Activated naive CD4-positive, alpha-beta T cell treated with anti-CD3 and anti-CD28 coated beads, Interleukin-2, amount 50 U/mL, for 24 hours (primary cell): Measurements from ENCODE around the gene RASA3.
A peak's percentile ranks its signal among the peaks of the same experiment; 100 is the strongest.
"Not testable (repeated sequence)": the region's sequence is repeated elsewhere in the genome, so short reads cannot be mapped to it uniquely, and the experiment has no call there.

ENCODE experiments used
- H3K27ac Mint-ChIP-seq: one replicate; pipeline ENCODE4 v1.8.0; 2021; ENCODE audit warnings: mild to moderate bottlenecking, mixed read lengths
- H3K27me3 Mint-ChIP-seq: one replicate; pipeline ENCODE4 v1.8.0; 2021; ENCODE audit warnings: mixed read lengths
- H3K36me3 Mint-ChIP-seq: one replicate; pipeline ENCODE4 v1.8.0; 2021; ENCODE audit warnings: mixed read lengths
- H3K4me1 Mint-ChIP-seq: one replicate; pipeline ENCODE4 v1.8.0; 2021; ENCODE audit warnings: mixed read lengths
- H3K4me3 Mint-ChIP-seq: one replicate; pipeline ENCODE4 v1.8.0; 2021; ENCODE audit warnings: mild to moderate bottlenecking, mixed read lengths
- H3K9me3 Mint-ChIP-seq: one replicate; pipeline ENCODE4 v1.8.0; 2021; ENCODE audit warnings: mixed read lengths

RASA3 gene

DNA sequence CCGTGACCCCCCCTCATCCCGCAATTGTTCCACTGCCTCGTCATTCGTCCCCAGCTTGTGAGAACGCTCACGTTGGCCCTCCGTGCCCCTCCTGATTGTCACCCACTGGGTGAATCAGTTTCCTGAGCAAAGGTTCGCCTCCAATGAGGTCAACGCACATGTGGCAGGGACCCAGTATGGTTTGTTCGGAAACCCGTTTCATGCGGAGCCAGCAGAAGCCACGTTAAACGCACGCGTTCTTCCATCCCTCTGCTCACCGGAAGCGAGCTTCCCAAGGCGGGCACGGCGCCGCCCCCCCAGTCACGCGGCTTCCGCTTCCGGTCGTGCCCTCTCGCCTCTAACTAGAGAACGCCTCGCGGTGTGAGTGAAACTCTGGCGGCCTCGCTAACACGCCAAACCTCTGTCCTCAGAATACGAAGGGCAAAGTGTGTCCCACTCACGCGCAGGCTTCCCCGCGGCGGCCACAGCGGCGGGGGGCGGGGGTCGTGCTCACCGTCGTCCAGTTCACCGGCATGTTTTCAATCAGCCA lies 28.7 kb upstream of the RASA3 start:
- Mint-ChIP-seq H3K4me3 (peak overlapping the region; percentile 80), H3K36me3 (no peaks in the 10 kb centered on the region), H3K27ac (peak overlapping the region; percentile 88), H3K9me3 (no peaks in the 10 kb centered on the region), H3K27me3 (no peaks in the 10 kb centered on the region), H3K4me1 (peaks cover 90% of the 10 kb centered on the region)

- Mint-ChIP-seq H3K27ac (peak overlapping the region; percentile 66), H3K4me1 (peaks cover 80% of the 10 kb centered on the region)
- H3K4me3 Mint-ChIP-seq, H3K9me3 Mint-ChIP-seq, H3K27me3 Mint-ChIP-seq, H3K36me3 Mint-ChIP-seq: not testable (repeated sequence)
These were observed 26.6 kb upstream of the RASA3 start for GRCh38 chr13:114158869-114159666.

GRCh38 chr13:114157869-114158495 lies 25.6 kb upstream of the RASA3 start:
- peak overlapping the region; percentile 55 for H3K27ac Mint-ChIP-seq
- H3K4me1 Mint-ChIP-seq: peaks cover 83% of the 10 kb centered on the region
- peaks cover 9% of the 10 kb centered on the region for H3K9me3 Mint-ChIP-seq
- peak overlapping the region; percentile 23 for H3K4me3 Mint-ChIP-seq
- peaks cover 2% of the 10 kb centered on the region for H3K36me3 Mint-ChIP-seq
- H3K27me3 Mint-ChIP-seq: no peaks in the 10 kb centered on the region

DNA sequence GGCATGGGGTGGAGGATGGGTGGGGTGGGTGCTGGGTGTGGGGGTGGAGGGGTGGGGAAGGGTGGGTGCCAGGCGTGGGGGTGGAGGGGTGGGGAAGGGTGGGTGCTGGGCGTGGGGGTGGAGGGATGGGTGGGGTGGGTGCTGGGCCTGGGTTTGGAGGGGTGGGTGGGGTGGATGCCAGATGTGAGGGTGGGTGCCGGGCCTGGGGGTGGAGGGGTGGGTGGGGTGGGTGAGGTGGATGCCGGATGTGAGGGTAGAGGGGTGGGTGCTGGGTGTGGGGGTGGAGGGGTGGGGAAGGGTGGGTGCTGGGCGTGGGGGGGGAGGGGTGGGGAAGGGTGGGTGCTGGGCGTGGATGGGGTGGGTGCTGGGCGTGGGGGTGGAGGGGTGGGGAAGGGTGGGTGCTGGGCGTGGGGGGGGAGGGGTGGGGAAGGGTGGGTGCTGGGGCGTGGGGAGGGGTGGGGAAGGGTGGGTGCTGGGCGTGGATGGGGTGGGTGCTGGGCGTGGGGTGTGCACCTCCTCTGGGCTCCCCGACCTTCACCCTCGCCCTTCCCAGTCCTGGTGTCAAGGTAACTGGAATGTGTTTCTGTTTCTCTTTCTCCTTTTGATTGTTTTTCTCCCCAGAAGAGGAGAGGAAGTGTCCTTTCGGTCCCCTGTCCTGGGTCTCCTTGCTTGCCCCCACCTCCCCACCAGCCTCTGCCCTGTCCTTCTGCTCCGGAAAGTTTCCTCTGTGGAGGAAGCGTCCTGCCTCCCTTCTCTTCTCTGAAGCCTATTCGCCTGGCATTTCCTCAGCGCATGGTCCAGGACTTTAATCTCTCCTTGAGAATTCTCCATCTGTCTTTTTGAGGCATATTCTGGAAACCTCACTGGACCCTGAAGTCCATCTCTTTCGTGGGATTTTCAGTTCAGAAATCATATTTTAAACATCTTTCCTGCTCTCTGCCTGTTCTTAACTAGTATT lies 23.8 kb upstream of the RASA3 start:
- H3K27me3 Mint-ChIP-seq: no peaks in the 10 kb centered on the region
- H3K27ac Mint-ChIP-seq: peak overlapping the region; percentile 91
- peaks cover 82% of the 10 kb centered on the region for H3K4me1 Mint-ChIP-seq
- peaks cover 9% of the 10 kb centered on the region for H3K9me3 Mint-ChIP-seq
- H3K36me3 Mint-ChIP-seq: peaks cover 2% of the 10 kb centered on the region
- peak overlapping the region; percentile 84 for H3K4me3 Mint-ChIP-seq

- Mint-ChIP-seq H3K4me1 (peaks cover 82% of the 10 kb centered on the region), H3K4me3 (no peak overlapping the region), H3K27ac (no peak overlapping the region), H3K36me3 (peaks cover 2% of the 10 kb centered on the region), H3K27me3 (no peaks in the 10 kb centered on the region), H3K9me3 (peaks cover 9% of the 10 kb centered on the region)
These were observed 22.9 kb upstream of the RASA3 start for GRCh38 chr13:114155320-114155719.

- no peak overlapping the region for H3K4me3 Mint-ChIP-seq
- peaks cover 9% of the 10 kb centered on the region for H3K9me3 Mint-ChIP-seq
- peaks cover 3% of the 10 kb centered on the region for H3K36me3 Mint-ChIP-seq
- H3K27me3 Mint-ChIP-seq: no peaks in the 10 kb centered on the region
- peaks cover 82% of the 10 kb centered on the region for H3K4me1 Mint-ChIP-seq
- peak overlapping the region; percentile 66 for H3K27ac Mint-ChIP-seq
These were observed 22.1 kb upstream of the RASA3 start for GRCh38 chr13:114154476-114154875.

- H3K36me3 Mint-ChIP-seq: peaks cover 4% of the 10 kb centered on the region
- H3K4me1 Mint-ChIP-seq: peaks cover 82% of the 10 kb centered on the region
- peak overlapping the region; percentile 28 for H3K4me3 Mint-ChIP-seq
- no peaks in the 10 kb centered on the region for H3K27me3 Mint-ChIP-seq
- H3K27ac Mint-ChIP-seq: peak overlapping the region; percentile 66
- peaks cover 9% of the 10 kb centered on the region for H3K9me3 Mint-ChIP-seq
These were observed 21.2 kb upstream of the RASA3 start for GRCh38 chr13:114153485-114154080.

DNA sequence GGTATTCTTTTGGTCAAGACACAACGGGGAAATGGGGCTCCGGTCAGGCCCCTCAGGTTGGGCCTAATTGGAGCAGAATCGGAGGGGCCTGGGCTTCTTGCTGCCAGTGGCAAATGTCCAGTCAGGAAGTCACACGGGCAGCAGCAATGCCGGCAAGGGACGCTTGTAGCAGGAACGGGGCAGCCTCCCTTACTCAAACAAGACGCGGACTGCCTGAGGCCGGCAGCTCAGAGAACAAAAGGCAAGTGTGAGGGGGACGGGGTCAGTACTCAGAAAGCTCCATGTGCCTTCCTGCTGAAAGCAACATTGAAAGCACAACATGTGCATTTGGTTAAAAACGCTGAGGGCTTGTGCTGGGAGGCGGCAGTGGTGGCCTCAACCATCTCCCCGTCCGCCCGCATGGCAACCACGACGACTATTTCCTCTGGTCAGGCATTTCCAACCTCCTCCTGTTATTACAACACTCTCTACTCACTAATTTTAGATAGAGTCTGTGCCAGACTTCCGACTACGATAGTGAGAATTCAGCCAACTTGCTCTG lies 20.5 kb upstream of the RASA3 start:
- Mint-ChIP-seq H3K4me1 (peaks cover 82% of the 10 kb centered on the region), H3K27ac (peak overlapping the region; percentile 89), H3K9me3 (peaks cover 9% of the 10 kb centered on the region), H3K4me3 (no peak overlapping the region), H3K27me3 (no peaks in the 10 kb centered on the region), H3K36me3 (peaks cover 5% of the 10 kb centered on the region)

DNA sequence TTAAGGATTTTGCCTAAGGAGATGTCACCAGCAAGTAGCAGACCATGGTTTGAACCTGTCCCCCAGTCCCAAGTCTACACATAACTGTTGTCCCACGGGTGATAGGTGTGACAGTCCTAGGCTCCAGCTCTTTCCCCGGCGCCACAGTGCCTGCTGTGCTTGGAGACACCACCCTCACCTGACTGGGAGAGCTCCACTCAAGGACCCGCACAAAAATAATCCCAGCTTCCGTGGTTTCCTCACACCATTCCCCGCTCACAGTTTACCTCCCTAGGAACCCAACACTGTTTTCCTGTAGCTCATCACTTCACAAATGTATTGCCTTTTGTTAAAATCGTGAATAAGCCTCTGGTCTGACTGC lies 19.8 kb upstream of the RASA3 start:
- Mint-ChIP-seq H3K27ac (peak overlapping the region; percentile 89), H3K36me3 (peaks cover 6% of the 10 kb centered on the region), H3K27me3 (no peaks in the 10 kb centered on the region), H3K4me3 (no peak overlapping the region), H3K9me3 (peaks cover 9% of the 10 kb centered on the region), H3K4me1 (peaks cover 79% of the 10 kb centered on the region)

DNA sequence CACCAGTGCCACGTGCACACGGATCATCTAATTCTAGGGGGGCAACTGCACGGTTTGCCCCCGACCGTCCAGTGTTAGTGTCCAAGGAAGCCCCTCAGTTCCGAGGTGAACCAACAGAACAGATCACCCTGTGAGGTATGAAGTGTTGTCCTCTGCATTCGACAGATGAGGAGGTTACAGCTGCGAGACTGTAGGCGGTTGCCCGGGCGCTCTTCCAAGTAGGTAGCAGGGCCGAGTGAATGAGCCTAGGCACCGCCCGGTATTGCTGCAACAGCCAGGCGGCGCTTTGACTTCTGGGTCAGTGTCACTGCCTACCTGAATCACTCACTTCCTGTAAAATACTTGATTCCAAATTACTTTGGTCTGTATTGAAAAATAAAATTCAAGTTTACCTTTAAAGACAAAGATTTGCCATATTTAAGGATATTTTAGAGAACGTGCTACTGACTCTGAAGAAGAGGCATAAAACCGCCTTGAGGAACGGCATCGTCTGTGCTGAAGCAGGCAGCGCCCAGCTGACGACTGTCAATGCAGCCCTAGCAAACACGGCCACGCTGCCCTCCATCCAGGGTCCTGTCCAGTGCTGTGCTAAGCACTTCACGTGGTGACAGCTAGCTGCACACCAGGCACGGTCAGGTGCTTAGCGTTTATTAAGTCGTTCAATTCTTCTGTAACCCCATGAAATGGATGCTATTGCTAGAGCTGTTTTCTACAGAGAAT lies 19.3 kb upstream of the RASA3 start:
- H3K4me1 Mint-ChIP-seq: peaks cover 79% of the 10 kb centered on the region
- no peaks in the 10 kb centered on the region for H3K27me3 Mint-ChIP-seq
- peaks cover 9% of the 10 kb centered on the region for H3K9me3 Mint-ChIP-seq
- H3K4me3 Mint-ChIP-seq: peak overlapping the region; percentile 54
- peak overlapping the region; percentile 89 for H3K27ac Mint-ChIP-seq
- peaks cover 6% of the 10 kb centered on the region for H3K36me3 Mint-ChIP-seq

DNA sequence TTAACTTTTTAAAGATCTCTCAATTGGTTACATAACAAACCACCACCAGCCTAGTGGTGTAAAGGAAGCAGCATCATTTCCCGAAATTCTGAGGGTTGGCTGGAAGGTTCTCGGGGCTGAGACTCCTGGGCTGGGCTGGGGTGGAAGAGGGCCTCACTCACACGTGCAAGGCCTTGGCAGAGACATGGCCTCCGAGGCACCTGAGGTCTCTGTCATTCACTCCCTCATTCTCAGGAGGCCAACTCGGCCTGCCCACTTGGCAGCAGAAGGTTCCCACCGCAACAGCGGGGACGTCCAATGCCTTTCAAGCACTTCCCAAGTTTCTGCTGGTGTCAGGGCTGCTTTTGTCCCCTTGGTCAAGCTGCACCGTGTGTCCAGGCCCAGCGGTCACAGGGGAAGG lies 18.6 kb upstream of the RASA3 start:
- H3K9me3 Mint-ChIP-seq: peaks cover 9% of the 10 kb centered on the region
- peak overlapping the region; percentile 89 for H3K27ac Mint-ChIP-seq
- H3K27me3 Mint-ChIP-seq: no peaks in the 10 kb centered on the region
- peaks cover 6% of the 10 kb centered on the region for H3K36me3 Mint-ChIP-seq
- peaks cover 80% of the 10 kb centered on the region for H3K4me1 Mint-ChIP-seq
- peak overlapping the region; percentile 54 for H3K4me3 Mint-ChIP-seq

DNA sequence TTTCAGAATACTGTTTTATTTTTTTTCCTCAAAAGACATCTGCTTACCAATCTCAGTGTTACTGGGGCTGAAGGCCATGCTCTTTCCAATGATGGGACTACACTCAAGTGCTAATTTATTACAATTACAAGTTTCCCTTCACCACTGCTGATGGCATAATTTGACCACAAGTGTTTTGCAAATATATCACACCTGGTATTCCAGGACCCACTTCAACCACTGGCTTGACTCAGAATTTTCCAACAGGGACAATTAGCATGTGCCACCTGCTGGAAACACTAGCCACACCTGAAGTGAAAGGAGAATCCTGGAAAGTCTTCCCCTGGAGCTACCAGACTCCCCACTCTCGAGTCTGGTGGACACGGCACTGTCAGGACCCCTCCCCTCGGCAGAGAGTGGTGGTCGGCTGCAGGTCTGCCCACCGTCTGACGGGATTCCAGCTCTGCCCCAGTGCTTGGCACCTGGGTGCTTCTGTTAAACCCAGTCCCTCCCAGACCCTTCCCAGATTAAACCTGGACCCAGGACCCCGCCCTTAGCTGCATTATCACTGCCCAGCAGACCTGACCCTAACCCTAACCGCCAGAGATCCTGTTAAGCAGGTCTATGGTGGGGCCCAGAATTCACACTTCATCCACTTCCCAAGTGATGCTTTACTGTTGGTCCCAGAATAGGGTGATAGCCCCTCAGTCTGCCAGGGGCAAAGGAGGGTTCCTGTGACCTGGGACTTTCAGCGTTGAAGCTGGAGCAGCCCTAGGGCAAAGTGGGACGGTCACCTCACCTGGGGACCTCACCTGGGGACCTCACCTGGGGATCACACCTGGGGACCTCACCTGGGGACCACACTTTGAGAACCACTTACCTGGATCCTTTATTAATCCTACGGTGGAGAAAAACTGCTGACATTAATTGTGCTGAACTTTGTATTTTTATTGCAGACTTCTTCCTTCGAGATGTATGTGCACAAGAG lies 17.6 kb upstream of the RASA3 start:
- Mint-ChIP-seq H3K4me1 (peaks cover 90% of the 10 kb centered on the region), H3K27ac (peak overlapping the region; percentile 97), H3K4me3 (peak overlapping the region; percentile 51), H3K9me3 (peaks cover 9% of the 10 kb centered on the region), H3K36me3 (peaks cover 6% of the 10 kb centered on the region), H3K27me3 (no peaks in the 10 kb centered on the region)

DNA sequence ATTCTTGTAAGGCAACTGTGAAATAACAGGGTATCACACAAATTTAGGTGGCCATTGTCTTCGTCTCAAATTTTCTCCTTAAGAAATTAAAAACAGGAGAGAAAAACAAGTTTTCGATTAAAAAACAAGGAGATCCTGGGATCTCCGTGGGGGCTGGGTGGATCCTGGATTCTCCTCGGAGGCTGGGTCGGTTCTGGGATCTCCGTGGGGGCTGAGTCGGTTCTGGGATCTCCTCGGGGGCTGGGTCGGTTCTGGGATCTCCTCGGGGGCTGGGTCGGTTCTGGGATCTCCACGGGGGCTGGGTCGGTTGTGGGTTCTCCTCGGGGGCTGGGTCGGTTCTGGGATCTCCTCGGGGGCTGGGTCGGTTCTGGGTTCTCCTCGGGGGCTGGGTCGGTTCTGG lies 16.5 kb upstream of the RASA3 start:
- not testable (repeated sequence) for H3K27me3 Mint-ChIP-seq, H3K36me3 Mint-ChIP-seq, H3K9me3 Mint-ChIP-seq
- Mint-ChIP-seq H3K4me3 (peak overlapping the region; percentile 78), H3K4me1 (peaks cover 88% of the 10 kb centered on the region), H3K27ac (peak overlapping the region; percentile 97)

GRCh38 chr13:114148521-114148855 lies 16.1 kb upstream of the RASA3 start:
- Mint-ChIP-seq H3K27ac (peak overlapping the region; percentile 97), H3K4me1 (peaks cover 84% of the 10 kb centered on the region), H3K9me3 (peaks cover 4% of the 10 kb centered on the region), H3K36me3 (peaks cover 4% of the 10 kb centered on the region), H3K4me3 (peak overlapping the region; percentile 78), H3K27me3 (no peaks in the 10 kb centered on the region)
